GM12801 (cell line): Measurements from ENCODE around the gene LRRD1.

Experiments
- TF ChIP-seq, protein P1 (sequence below): IDR thresholded peaks from one replicate; pipeline ENCODE4 v1.5.1; 2011; ENCODE audit warnings: control low read depth; ENCODE audit not compliant: insufficient read length; ENCODE audit errors: extremely low read depth

LRRD1 gene

GRCh38 chr7:92150450-92151017, 28.4 kb downstream of the LRRD1 start:
- TF ChIP-seq, protein P1, sequence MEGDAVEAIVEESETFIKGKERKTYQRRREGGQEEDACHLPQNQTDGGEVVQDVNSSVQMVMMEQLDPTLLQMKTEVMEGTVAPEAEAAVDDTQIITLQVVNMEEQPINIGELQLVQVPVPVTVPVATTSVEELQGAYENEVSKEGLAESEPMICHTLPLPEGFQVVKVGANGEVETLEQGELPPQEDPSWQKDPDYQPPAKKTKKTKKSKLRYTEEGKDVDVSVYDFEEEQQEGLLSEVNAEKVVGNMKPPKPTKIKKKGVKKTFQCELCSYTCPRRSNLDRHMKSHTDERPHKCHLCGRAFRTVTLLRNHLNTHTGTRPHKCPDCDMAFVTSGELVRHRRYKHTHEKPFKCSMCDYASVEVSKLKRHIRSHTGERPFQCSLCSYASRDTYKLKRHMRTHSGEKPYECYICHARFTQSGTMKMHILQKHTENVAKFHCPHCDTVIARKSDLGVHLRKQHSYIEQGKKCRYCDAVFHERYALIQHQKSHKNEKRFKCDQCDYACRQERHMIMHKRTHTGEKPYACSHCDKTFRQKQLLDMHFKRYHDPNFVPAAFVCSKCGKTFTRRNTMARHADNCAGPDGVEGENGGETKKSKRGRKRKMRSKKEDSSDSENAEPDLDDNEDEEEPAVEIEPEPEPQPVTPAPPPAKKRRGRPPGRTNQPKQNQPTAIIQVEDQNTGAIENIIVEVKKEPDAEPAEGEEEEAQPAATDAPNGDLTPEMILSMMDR, result no peak

GRCh38 chr7:92149736-92150239, 29.2 kb downstream of the LRRD1 start:
- TF ChIP-seq, protein P1, result no peak

DNA sequence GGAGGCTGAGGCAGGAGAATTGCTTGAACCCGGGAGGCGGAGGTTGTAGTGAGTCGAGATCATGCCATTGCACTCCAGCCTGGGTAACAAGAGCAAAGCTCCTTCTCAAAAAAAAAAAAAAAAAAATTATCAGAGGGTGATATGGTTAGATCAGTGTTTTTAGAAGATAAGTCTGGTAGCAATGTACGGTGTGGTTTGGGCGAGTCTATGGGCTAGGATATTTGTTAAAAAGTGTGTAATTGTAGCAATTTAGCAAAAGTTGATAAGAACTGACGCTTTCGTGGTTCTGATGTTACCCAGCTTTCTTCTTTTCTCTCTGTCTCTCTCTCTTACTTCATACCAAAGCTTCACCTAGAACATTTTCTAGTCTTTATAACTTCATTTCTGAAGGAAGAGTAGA, 37.8 kb downstream of the LRRD1 start:
- TF ChIP-seq, protein P1, result no peak

- TF ChIP-seq, protein P1, result no peak
Observed at GRCh38 chr7:92137557-92137956, 41.4 kb downstream of the LRRD1 start.

- TF ChIP-seq, protein P1, result no peak
Observed at GRCh38 chr7:92135052-92135889, 43.7 kb downstream of the LRRD1 start.

- TF ChIP-seq, protein P1, result no peak
Observed at GRCh38 chr7:92134271-92135051, 44.5 kb downstream of the LRRD1 start, which contains the start of gene CYP51A1. Gene CYP51A1 (minus strand): TSS chr7:92134477. CDS start chr7:92134364, 113 bp downstream.

DNA sequence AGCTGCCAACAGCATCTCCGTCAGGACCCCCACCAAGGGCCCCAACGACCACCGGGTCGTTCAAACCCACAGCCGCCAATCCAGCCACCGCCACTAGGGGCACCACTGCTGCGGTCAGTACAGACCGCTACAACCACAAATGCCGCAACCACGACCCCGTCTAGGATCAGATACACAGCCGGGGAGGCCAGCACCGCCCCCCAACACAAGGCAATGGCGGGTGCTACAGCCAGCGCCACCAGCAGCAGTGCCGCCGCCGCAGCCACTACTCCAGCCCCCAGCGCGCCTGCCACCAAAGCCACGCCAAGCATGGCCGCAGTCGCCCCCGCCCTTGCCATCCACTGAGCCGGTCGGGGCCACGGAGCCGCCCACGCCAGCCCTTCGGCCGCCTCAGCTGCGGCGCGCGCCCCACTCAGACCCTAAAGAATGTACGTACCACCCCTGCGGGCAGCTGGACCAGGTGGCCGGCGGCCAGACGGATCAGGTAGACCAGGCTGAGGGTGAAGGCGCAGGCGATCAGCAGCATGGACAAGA, 45.1 kb downstream of the LRRD1 start:
- TF ChIP-seq, protein P1, result no peak
